Natural killer cell (primary cell): Measurements from ENCODE around the gene SOX13. TPM values are rescaled to one million over a fixed set of nuclear protein-coding genes. Genes with fewer than 3 reads are reported as not detected.

Experiments
- ATAC-seq, 3 donors: fragments of 150-1000 bp in 2 of 3; fragments of 200-7000 bp in 1 of 3; cut with Tn5 transposase; 1 replicate in 1 of 3; 2 replicates in 2 of 3; pipeline ENCODE4 v1.10.0; 2021; ENCODE audit warnings: mild to moderate bottlenecking in 2 of 3, moderate library complexity in 2 of 3
- DNase-seq, 2 donors: peaks; one replicate each; pipeline versions ENCODE4 v3.0.0 to v3.0.0-alpha.2; 2013 to 2021; ENCODE audit warnings: mixed read lengths in 1 of 2
- H3K27ac ChIP-seq: one replicate; pipeline ENCODE4 v1.5.1; 2013; ENCODE audit warnings: mild to moderate bottlenecking, low read length
- H3K27me3 ChIP-seq: one replicate; pipeline ENCODE4 v1.6.1; 2013; ENCODE audit warnings: low read length; ENCODE audit not compliant: control insufficient read depth, insufficient read depth
- H3K36me3 ChIP-seq: one replicate; pipeline ENCODE4 v1.6.1; 2013; ENCODE audit warnings: low read length; ENCODE audit not compliant: control insufficient read depth, insufficient read depth
- H3K4me1 ChIP-seq: one replicate; pipeline ENCODE4 v1.6.1; 2013; ENCODE audit warnings: low read length; ENCODE audit not compliant: control insufficient read depth, insufficient read depth
- H3K4me3 ChIP-seq: one replicate; pipeline ENCODE4 v1.5.1; 2013; ENCODE audit warnings: low read length
- H3K9me3 ChIP-seq: one replicate; pipeline ENCODE4 v1.6.1; 2013; ENCODE audit warnings: low read length; ENCODE audit not compliant: control insufficient read depth, insufficient read depth
- H3K27ac Mint-ChIP-seq, 2 donors: one replicate each; pipeline ENCODE4 v1.8.0; 2022; ENCODE audit warnings: mild to moderate bottlenecking in 2 of 2, mixed read lengths in 2 of 2, moderate library complexity in 1 of 2
- H3K27me3 Mint-ChIP-seq, 2 donors: one replicate each; pipeline ENCODE4 v1.8.0; 2022; ENCODE audit warnings: low read depth in 2 of 2, mixed read lengths in 2 of 2
- H3K36me3 Mint-ChIP-seq: one replicate; pipeline ENCODE4 v1.8.0; 2022; ENCODE audit warnings: mixed read lengths
- H3K4me1 Mint-ChIP-seq, 2 donors: one replicate each; pipeline ENCODE4 v1.8.0; 2022; ENCODE audit warnings: mixed read lengths in 2 of 2
- H3K4me3 Mint-ChIP-seq: one replicate; pipeline ENCODE4 v1.8.0; 2022; ENCODE audit warnings: mild to moderate bottlenecking, moderate library complexity, mixed read lengths
- H3K9me3 Mint-ChIP-seq, 2 donors: one replicate each; pipeline ENCODE4 v1.8.0; 2022; ENCODE audit warnings: mixed read lengths in 2 of 2
- WGBS: methylation state at CpG from one replicate; pipeline ENCODE4 v1.1.7; 2013; ENCODE audit warnings: missing lambda C conversion rate; ENCODE audit not compliant: insufficient coverage; 5-methylcytosine and 5-hydroxymethylcytosine counted together
- intact Hi-C: fragments of 100-400 bp; cut with micrococcal nuclease; formaldehyde crosslinking; loops from one replicate; pipeline ENCODE4 v1.14.2; 2022
- total RNA-seq, 4 donors: library from RNA; stranded (reverse); fragments of 120-200 nt in 1 of 4; gene quantifications; one replicate each; pipeline versions ENCODE4 v1.2.3 to v1.2.4, GENCODE V29; 2013 to 2022
- TF ChIP-seq, protein P1 (sequence below): fragments of 200-600 bp; IDR thresholded peaks from one replicate; pipeline ENCODE4 v1.8.0; 2022; ENCODE audit warnings: antibody characterized with exemption

The SOX13 gene
- total RNA-seq, 3 donors from 2014 or later (not counting 1 experiment from before 2014, with no cell fraction given) = 27.3 to 44.7 (median 41.4) TPM

DNA sequence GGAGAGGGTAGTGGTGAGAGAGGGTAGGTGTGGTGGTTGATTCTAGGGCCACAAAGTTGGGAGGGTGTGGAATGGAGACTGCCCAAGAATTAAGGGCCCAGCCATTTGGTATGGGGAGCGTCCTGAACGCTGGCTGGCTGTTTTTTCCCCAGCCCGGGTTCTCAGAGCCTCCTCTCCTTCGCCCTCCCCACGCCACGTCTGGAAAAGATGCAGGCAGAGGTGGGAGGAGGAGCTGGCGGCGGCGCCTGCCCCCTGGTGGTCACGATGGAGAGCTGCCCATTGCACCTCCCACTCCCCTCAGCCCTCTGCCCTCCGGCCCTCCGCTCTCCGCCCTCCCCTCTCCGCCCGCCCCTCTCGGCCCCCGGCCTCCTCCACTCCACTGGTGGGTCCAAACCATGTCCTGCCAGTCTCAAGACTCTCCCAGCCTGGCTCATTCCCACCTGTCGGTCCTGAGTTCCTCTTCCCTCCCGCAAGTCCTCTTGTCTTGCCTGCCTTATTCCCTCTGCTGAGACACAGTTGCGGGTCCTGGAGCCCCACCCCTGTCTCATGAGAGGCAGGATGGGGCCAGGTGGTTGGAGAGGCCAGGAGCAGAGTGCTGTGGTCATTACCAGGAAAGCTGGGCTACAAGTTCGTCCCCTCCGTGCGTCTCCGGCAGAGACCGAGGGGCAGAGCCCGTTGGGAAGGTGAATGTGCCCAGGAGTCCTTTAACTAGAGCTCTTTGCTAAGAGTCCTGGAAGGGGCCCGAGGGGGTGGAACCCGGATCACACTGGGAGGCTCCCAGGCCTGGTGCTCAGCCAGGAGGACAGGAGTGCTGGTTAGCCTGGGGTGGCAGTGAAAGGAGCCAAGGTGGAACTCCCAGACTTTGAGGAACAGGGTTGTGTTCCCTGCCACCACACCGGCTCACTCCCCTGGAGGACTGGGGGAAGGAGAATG lies 56.3 kb downstream of the SOX13 start:
- Histone ChIP-seq H3K9me3 (no peaks in the 10 kb centered on the region), H3K4me3 (no peak overlapping the region), H3K27me3 (no peaks in the 10 kb centered on the region), H3K27ac (no peak overlapping the region), H3K4me1 (peaks cover 7% of the 10 kb centered on the region), H3K36me3 (peaks cover 9% of the 10 kb centered on the region)
- Mint-ChIP-seq H3K4me1 (peaks cover 12 to 13% of the 10 kb centered on the region in 2 donors), H3K4me3 (no peak overlapping the region), H3K27me3 (no peaks in the 10 kb centered on the region), H3K9me3 (no peaks in the 10 kb centered on the region), H3K27ac (peak overlapping the region; percentile 57 to 84), H3K36me3 (no peaks in the 10 kb centered on the region)
- TF ChIP-seq, protein P1, sequence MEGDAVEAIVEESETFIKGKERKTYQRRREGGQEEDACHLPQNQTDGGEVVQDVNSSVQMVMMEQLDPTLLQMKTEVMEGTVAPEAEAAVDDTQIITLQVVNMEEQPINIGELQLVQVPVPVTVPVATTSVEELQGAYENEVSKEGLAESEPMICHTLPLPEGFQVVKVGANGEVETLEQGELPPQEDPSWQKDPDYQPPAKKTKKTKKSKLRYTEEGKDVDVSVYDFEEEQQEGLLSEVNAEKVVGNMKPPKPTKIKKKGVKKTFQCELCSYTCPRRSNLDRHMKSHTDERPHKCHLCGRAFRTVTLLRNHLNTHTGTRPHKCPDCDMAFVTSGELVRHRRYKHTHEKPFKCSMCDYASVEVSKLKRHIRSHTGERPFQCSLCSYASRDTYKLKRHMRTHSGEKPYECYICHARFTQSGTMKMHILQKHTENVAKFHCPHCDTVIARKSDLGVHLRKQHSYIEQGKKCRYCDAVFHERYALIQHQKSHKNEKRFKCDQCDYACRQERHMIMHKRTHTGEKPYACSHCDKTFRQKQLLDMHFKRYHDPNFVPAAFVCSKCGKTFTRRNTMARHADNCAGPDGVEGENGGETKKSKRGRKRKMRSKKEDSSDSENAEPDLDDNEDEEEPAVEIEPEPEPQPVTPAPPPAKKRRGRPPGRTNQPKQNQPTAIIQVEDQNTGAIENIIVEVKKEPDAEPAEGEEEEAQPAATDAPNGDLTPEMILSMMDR = peak; percentile 91
- ATAC-seq (peak; percentile 78 to 98 (median 94)), DNase-seq (peak; percentile 65 to 84)
- WGBS = 29% methylated on average over 29 of the region's 29 CpGs
- intact Hi-C loops = loop anchor here (1.0 to 5.0 kb wide), 3 partner anchors 268 to 624 kb away; partner anchors contain the start of gene SNRPE

DNA sequence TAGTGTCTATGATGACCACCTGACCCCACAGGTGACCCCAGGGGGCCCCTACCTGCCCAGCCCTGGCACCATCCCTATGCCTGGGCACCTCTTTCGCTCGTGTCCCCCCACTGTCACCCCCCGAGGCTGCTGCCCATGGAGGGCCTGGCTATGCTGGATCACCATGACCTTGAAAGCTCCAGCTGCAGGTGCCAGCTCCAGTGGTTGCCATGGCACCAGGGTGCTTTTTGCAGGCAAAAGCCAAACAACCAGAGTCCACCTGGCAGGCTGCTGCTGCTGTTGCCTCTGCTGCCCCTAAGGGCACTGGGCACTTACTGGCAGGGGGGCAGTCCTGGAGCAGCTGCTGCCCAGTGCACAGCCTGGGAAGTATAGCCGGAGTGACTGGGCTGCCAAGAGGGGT lies 57.3 kb downstream of the SOX13 start:
- DNase-seq = no peak
- Histone ChIP-seq H3K36me3 (peaks cover 5% of the 10 kb centered on the region), H3K9me3 (no peaks in the 10 kb centered on the region), H3K4me1 (peaks cover 7% of the 10 kb centered on the region), H3K4me3 (no peak overlapping the region), H3K27ac (no peak overlapping the region), H3K27me3 (no peaks in the 10 kb centered on the region)
- ATAC-seq = no peak
- Mint-ChIP-seq H3K9me3 (no peaks in the 10 kb centered on the region), H3K27ac (no peak overlapping the region), H3K4me3 (no peak overlapping the region), H3K4me1 (peaks cover 12 to 13% of the 10 kb centered on the region in 2 donors), H3K27me3 (no peaks in the 10 kb centered on the region), H3K36me3 (no peaks in the 10 kb centered on the region)
- WGBS = 86% methylated on average over 4 of the region's 4 CpGs
- TF ChIP-seq, protein P1 = no peak
- intact Hi-C loops = no loop called here

DNA sequence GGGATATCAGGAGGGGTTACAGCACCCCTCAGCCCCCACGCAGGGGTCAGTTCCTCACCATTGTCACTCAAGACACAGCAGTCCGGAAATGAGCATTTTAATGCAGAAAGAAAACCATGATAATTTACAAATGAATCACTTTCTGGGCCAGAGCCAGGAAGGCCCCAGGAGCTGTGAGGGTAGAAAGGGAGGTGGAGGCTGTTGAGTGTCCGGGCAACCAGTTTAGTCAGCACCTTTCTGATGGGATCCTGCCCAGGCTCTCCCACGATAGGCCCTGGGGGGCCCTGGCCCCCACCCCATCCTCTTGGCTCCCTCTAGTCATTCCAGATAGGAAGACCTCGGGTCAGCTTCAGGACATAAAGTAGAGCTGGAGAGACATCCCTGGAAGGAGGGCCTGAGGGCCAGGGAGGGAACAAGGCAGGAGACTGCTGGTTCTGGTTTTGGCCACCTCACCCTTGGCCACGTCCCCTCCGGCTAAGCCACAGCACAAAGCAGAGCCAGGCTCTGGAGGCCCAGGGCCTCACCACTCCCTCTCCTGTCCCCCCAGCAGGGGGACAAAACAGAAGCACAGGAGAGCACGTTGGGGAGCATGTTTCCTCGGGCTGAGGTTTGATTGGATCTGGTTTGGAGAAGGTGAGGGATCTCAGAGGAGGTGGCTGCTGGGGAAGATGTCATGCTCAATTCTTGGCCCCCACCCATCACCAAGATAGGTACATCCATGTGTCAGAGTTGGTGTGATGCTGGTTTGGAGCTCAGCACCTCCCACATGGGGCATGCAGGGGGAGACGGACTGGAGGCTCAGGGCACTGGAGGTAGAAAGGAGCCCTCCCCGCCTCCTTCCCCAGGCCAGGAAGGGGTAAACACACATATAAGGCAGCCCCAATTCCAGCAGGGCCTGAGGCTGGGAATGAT lies 58.3 kb downstream of the SOX13 start:
- no peak overlapping the region for H3K4me3 Mint-ChIP-seq
- Histone ChIP-seq H3K27me3 (no peaks in the 10 kb centered on the region), H3K36me3 (no peaks in the 10 kb centered on the region), H3K27ac (no peak overlapping the region), H3K9me3 (no peaks in the 10 kb centered on the region), H3K4me1 (peaks cover 7% of the 10 kb centered on the region), H3K4me3 (no peak overlapping the region)
- H3K27me3 Mint-ChIP-seq = no peaks in the 10 kb centered on the region
- no peaks in the 10 kb centered on the region for H3K9me3 Mint-ChIP-seq
- 81% methylated on average over 10 of the region's 11 CpGs for WGBS
- ATAC-seq = no peak
- TF ChIP-seq, protein P1 = no peak
- no peaks in the 10 kb centered on the region for H3K36me3 Mint-ChIP-seq
- peaks cover 12 to 13% of the 10 kb centered on the region in 2 donors for H3K4me1 Mint-ChIP-seq
- intact Hi-C loops = no loop called here
- H3K27ac Mint-ChIP-seq = no peak overlapping the region
- DNase-seq = no peak
